GM21786 (cell line): ENCODE measurements around the gene PLCG1.

Experiments used
- ATAC-seq: cut with Tn5 transposase; IDR thresholded peaks from one replicate; pipeline ENCODE4 v1.9.1; 2021; ENCODE audit not compliant: unreplicated experiment

PLCG1 gene

GRCh38 chr20:41176711-41177552 is 39.6 kb downstream of the PLCG1 start:
- ATAC-seq, result no peak

- ATAC-seq, result no peak
These were observed 40.3 kb downstream of the PLCG1 start for GRCh38 chr20:41177636-41178035.

GRCh38 chr20:41178495-41178894 is 41.2 kb downstream of the PLCG1 start:
- ATAC-seq, result no peak

- no peak for ATAC-seq
These were observed 41.6 kb downstream of the PLCG1 start for GRCh38 chr20:41178904-41179432.

- no peak for ATAC-seq
These were observed 42.6 kb downstream of the PLCG1 start for GRCh38 chr20:41179961-41180360.

- ATAC-seq, result no peak
These were observed 43.4 kb downstream of the PLCG1 start for GRCh38 chr20:41180599-41181333.

- no peak for ATAC-seq
These were observed 44.2 kb downstream of the PLCG1 start for GRCh38 chr20:41181567-41181966.

- ATAC-seq, result no peak
These were observed 45.2 kb downstream of the PLCG1 start for GRCh38 chr20:41182296-41183212.

- no peak for ATAC-seq
These were observed 46.0 kb downstream of the PLCG1 start for GRCh38 chr20:41183391-41183790.

- no peak for ATAC-seq
These were observed 46.5 kb downstream of the PLCG1 start for GRCh38 chr20:41183831-41184230.

- no peak for ATAC-seq
These were observed 47.8 kb downstream of the PLCG1 start for GRCh38 chr20:41185013-41185757.

GRCh38 chr20:41187668-41188067 is 50.3 kb downstream of the PLCG1 start:
- no peak for ATAC-seq

GRCh38 chr20:41191562-41192500 is 54.5 kb downstream of the PLCG1 start:
- no peak for ATAC-seq

GRCh38 chr20:41192575-41192974 is 55.2 kb downstream of the PLCG1 start:
- ATAC-seq, result no peak

- no peak for ATAC-seq
These were observed 59.4 kb downstream of the PLCG1 start for GRCh38 chr20:41196653-41197225.

GRCh38 chr20:41198443-41198842 is 61.1 kb downstream of the PLCG1 start:
- ATAC-seq, result no peak

GRCh38 chr20:41200446-41201202 is 63.3 kb downstream of the PLCG1 start:
- ATAC-seq, result no peak

- no peak for ATAC-seq
These were observed 64.4 kb downstream of the PLCG1 start for GRCh38 chr20:41201760-41202159.
